PC-9 (cell line): Measurements from ENCODE around the gene TMEM120A.

Experiments
- EZH2 ChIP-seq: fragments of 200-600 bp; sonication (generic); IDR thresholded peaks from 2 replicates; pipeline ENCODE4 v1.8.0; 2017; ENCODE audit warnings: antibody characterized with exemption, low read depth
- TF ChIP-seq, protein P1 (sequence below): fragments of 200-600 bp; sonication (generic); conservative IDR thresholded peaks from 2 replicates; pipeline ENCODE4 v1.6.1; 2017; ENCODE audit warnings: mixed run types, antibody characterized with exemption, mild to moderate bottlenecking, moderate library complexity

DNA sequence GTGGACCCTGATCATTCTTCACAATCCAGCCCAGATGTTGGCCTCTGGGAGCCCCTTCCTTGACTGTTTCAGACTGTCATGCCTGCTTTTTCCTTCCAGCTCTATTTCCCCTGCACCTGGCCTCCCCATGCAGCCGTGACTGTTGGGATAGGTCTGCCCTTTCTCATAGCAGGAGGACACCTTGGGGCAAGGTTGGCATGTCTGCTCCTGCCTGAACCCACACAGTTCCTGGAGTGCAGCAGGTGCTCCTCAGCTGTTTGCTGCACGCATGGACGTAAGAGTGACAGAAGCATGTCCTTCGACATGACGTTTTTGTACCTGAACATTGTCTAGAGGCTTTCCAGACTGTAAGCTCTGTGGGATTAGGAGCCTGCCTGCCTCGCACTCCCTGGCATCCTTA lies 55.5 kb downstream of the TMEM120A start:
- TF ChIP-seq, protein P1, sequence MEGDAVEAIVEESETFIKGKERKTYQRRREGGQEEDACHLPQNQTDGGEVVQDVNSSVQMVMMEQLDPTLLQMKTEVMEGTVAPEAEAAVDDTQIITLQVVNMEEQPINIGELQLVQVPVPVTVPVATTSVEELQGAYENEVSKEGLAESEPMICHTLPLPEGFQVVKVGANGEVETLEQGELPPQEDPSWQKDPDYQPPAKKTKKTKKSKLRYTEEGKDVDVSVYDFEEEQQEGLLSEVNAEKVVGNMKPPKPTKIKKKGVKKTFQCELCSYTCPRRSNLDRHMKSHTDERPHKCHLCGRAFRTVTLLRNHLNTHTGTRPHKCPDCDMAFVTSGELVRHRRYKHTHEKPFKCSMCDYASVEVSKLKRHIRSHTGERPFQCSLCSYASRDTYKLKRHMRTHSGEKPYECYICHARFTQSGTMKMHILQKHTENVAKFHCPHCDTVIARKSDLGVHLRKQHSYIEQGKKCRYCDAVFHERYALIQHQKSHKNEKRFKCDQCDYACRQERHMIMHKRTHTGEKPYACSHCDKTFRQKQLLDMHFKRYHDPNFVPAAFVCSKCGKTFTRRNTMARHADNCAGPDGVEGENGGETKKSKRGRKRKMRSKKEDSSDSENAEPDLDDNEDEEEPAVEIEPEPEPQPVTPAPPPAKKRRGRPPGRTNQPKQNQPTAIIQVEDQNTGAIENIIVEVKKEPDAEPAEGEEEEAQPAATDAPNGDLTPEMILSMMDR = no peak
- no peak for TF ChIP-seq EZH2
